HG02970 (cell line): ENCODE measurements around the gene SELENON.

Experiments used
- ATAC-seq: cut with Tn5 transposase; IDR thresholded peaks from one replicate; pipeline ENCODE4 v1.9.1; 2021; ENCODE audit warnings: mild to moderate bottlenecking, moderate library complexity, moderate number of reproducible peaks; ENCODE audit not compliant: unreplicated experiment, low FRiP score

Gene SELENON

DNA sequence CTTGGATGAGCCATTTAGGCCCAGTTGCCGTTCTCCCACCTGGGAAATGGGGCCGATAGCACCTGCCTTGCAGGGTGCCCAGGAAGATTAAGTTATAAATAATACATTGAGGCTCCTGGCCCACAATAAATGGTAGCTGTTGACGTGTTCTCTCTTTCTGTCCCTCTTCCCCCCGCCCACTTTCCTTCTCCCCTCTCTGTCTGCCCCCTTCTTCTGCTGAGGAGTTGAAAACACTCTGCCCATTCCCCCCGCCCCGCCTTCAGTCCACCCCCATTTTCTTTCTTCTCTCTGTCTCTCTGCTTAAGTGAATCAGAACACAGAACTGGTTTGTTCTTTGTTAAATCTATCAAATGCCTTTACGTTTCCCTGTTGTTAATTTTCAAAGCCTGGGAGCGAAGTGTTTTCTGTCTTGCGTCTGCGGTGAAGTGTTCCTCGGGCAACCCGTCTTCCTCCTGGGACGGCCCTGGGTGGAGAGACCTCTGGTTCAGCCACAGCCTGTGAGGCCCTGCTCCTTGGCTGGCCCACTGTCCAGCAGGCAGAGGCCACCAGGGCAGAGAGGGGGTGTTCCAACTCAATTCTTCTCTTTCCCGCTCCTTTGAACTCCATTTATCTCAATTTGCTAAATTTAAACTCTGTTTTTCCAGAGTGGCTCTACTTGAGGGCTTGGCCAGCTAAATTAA is 29.3 kb upstream of the SELENON start:
- no peak for ATAC-seq

DNA sequence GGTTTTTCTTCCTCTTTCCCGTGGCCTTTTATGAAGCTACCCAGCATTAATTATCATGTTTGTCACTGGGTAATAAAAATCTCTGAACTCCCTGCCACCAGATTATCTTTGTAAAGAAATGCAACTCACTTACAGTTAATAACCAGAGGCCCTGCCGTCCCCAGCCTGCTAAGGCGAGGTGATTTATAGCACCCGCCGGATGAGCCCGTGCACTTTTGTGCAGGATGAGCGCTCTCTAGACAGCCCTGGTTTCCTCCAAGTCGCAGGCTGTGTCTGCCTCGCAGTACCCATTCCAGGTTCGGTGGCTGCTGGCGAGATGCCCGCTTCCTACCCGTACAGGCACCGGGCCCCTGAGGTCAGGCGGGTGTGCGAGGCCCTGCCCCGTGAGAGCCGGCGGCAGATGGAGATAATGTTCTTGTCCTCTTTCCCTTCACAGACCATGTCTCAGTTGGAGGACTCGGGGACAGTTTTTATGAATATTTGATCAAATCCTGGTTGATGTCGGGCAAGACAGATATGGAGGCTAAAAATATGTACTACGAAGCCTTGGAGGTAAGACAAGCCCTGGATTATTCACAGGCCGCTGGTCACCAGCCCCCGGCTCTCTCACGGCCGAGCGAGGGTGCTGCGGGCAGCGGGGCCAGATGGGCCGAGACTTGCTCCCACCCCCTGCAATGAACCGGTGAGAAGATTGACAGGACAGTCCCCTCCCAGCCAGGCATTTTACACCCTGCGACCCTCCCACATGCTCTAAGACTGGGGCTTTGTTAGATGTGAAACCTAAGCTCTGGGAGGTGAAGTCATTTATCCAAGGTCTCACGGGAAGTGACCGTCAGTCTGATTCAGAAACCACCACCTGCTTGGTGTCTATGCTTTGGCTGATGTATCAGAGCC is 28.5 kb upstream of the SELENON start:
- ATAC-seq, result no peak

DNA sequence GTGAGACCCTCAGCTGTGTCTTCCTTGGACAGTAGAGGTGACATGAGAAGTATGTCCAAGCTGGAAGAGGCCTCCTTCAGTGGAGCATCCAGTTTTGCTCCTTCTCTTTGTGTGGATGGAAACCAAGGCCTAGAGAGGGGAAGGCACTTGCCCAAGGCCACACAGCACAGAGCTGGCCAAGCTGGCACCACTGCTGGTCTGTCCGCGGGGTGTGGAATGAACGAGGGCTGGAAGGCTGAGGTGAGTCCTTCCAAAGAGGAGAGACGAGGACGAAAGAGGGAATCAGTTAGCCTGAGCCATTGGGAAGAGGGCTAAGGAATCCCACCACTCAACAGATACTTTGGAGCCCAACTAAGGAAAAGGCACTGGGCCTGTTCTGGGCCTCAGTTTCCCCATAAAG is 27.8 kb upstream of the SELENON start:
- ATAC-seq, result no peak

DNA sequence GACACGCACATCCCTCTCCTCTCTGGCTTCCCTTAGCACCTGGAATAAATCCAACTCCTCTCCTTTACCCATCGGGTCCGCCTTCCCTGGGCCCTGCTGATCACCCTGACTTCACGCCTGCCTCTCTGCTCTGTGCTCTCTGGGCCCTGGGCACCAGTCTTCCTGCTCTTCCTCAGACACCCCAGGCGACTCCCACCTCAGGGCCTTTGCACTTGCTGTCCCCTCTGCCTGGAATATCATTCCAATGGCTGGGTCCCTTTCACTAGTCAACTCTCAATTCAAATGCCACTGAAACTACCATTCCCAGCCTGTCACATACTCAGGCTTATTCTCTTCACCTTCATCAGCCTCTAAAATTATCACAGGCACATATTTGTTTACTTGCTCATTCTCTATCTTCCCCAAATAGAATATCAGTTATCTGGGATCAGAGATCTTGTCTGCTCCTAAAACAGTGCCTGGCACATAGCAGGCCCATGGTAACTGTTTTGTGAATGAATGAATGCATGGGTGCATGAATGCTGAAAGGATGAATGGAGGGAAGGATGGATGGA is 27.2 kb upstream of the SELENON start:
- no peak for ATAC-seq

DNA sequence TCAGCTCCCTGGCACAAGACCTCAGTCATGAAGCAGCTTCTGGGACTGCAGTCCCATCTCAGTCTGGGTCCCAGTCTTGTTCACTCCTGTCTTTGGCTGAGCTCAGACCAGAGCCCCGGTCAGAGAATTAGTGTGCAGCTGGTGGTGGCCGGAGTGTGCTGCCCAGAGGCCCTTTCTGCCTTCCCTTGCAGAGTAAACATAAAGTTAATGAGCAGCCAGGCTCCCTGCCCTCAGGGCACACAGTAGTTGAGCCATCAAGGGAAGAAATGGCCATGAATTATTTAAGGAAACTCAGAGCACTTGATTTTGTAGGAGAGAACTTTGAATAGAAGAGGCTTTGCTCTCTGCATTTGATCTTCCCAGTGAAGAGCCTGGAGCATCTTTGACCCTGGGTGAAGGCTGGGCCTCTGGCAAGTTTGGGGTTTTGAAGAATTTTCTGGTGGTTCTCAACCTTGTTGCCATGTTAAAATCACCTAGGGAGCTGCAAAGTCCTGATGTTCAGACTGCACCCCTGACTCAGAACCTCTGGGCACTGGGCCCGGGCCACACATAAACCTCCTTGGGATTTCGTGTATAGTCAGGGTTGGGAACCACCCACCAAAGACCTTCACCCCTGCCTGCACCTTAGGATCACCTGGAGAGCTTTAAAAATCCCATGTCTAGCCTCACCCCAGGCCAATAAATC is 26.4 kb upstream of the SELENON start:
- no peak for ATAC-seq

DNA sequence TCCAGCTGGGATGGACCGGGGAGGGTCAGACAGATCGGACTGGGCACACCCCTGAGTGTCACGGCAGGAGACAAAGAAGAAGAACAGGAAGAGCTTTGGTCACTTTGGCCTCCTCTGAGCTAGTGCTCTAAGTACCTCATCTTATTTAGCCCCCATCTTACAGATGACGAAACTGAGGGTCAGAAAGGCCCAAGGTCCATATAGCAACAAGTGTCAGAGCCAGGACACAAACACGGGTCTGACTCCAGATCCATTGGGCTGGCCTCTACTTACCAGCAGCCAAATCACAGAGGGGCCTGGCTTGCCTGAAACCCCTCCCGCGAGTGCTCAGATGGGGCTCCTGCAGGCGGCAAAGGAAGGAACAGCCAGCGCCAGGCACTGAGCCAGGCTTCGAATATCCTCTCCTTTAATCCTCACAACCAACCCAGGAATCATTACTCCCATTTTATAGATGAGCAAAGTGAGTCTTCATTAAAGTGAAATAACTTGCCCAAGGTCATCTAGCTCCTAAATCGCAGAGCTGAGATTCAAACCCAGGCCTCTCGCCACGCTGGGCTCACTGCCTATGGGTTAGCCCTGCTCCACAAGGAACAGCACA is 25.7 kb upstream of the SELENON start:
- no peak for ATAC-seq

DNA sequence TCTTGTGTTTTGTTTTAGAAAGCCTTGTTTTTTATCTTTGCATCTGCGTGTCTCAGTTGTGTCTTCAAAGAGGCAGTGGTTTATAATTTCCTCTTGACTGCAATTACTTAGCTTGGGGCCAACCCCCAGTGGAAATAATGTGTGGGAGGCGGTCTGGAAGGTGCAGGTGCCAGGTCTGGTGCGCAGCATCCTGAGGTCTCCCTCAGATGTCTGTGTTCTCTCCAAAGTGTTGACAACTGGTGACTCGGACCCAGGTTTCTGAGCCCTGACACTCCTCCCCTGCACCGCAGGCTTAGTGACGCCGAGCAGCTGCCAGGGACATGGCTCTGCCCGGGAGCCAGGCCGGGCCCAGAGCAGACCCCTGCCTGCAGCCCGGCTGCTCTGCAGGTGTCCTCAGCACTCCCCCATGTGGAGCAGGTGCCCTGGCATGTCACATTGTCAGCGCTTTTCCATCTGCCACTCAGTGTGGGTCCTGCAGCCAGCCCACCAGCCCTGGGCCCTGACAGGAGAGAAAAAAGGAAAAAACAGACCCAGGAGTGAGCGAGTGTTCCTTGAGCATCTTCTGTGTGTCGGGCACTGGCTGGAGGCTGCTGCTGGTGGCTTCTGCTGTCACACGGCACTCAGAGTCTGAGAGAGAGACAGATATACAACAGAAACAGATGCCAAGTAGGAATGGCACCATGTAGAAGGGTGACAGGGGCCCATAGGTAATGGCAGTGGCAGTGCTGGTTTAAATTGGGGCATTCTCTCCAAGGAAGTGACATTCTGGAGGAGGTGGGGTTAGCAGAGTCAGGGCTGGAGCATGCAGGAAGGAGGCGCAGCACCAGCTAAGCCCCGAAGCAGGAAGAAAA is 24.8 kb upstream of the SELENON start:
- no peak for ATAC-seq

DNA sequence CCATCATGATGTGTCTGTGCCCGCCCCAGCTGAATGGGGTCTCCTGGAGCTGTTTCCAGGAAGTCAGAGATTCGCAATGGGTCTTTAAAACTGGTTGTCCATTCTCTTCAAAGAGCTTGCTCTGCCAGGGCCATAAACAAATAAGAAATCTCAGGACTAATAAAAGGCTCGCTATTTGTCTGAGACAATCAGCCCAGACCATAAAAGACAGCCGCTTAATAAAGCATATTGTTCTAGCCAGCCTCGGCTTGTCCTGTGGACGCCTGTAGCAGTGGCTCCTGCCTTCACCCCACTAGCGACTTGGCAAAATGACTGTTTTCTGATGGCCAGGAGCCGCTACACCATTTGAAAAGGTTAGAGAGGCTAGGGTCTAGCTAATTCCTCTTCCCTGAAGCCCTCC is 20.6 kb upstream of the SELENON start:
- no peak for ATAC-seq

DNA sequence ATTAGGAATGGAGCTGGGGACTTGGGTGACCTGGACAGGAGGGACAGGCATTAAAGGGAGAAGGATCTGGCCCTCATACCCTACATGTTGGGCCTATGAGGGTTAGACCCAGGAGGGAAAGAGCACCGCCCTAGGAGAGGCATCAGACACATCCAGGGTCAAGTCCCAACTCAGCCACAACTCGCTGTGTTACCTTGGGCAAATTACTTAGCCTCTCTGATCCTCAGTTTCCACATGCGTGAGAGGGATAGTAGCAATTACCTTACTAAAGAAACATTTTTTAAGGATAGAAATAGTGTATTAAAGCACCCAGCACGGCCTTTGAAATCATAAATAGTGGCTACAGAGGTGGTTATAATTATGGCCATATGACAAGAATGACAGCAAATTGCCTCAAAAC is 20.1 kb upstream of the SELENON start:
- ATAC-seq, result no peak

DNA sequence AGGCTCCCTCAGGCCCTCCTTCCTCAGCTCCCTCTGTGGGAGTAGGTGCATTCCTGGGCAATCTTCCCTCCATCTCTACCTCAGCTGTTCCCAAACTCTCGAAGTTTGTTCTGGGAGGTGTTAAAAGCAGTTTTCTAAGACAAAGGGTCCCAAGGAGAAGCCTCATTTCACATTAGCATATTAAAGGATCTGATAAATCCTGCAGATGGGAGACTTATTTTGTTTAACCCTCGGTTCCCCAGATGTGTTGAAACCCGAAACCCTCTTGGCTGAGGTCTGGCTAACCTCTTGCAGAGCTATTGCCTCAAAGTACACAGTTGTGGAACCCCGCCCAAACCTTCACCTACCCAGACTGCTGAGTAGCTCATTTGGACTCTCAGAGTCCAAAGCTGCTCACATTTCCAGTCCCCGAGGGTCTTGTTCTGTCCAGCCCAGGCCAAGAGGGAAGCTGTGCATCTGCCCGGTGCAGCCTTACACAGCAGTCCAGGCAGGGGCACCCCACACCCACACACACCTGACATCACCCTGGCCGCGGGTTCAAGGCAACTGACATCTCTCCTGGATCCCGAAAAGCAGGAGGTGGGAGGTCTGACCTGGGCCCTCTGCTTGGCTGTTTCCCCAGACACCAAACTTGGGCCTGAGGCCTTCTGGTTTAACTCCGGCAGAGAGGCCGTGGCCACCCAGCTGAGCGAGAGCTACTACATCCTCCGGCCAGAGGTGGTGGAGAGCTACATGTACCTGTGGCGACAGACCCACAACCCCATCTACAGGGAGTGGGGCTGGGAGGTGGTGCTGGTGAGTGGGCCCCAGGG is 19.5 kb upstream of the SELENON start:
- no peak for ATAC-seq

DNA sequence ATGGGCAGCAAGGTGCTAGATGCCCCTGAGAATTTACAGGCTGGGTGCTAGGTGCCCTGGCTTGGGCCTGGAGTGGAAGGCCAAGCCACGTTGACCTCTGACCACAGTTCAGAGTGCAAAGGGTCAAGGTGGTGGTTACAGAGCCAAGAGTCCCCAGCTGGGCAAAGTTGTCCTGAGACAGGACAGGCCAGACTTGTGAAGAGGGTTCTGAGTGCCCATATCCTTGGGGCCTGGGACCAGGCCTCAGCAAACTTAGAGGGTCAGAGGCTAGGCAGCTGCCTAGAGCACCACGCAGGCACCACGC is 18.9 kb upstream of the SELENON start:
- ATAC-seq, result no peak

DNA sequence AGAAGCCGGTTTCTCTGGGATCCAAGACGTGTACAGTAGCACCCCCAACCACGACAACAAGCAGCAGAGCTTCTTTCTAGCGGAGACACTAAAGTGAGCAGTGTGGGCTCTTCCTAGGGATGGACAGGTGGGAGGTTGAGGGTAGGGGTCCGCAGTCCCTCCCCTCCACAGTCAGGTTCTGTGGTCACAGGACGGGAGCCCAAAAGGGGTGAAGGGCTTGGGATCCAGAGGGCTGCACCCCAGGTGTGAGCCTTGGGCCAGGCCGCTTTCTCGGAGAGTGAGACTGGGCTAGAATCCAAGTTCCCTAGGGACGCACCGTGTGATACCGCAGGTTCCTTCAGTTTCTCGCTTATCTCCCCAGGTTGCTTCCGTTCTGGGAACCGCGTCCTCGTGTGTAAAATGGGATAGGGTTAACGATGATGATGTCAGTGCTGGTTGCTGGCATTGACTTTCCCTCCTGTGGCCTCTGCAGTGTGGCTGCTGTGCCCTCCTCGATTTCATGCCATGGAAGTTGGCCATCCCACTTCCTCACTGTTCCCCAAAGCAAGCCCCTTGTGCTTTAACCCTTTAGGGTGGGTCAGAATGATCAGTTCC is 17.3 kb upstream of the SELENON start:
- no peak for ATAC-seq

DNA sequence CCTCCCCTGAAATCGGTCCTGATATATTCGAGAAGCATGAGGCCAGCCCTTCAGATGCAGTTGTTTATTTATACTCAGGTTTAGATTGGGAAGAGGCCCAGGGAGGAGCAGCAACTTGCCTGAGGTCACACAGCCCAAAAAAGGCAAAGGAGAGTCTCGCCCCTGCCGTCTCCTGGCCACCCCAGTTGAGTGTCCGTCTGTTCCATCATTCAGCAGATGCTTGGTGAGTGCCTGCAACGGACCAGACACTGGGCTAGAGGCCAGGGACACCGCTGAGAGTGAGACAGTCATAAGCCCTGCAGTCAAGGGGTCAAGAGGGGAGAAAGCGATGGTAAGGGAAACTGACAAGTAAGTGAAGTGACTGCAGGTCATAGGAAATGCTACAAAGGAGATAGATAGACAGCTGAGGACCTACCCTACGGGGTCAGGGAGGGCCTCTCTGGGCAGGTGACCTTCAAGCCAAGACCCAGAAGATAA is 15.4 kb upstream of the SELENON start:
- ATAC-seq, result no peak

DNA sequence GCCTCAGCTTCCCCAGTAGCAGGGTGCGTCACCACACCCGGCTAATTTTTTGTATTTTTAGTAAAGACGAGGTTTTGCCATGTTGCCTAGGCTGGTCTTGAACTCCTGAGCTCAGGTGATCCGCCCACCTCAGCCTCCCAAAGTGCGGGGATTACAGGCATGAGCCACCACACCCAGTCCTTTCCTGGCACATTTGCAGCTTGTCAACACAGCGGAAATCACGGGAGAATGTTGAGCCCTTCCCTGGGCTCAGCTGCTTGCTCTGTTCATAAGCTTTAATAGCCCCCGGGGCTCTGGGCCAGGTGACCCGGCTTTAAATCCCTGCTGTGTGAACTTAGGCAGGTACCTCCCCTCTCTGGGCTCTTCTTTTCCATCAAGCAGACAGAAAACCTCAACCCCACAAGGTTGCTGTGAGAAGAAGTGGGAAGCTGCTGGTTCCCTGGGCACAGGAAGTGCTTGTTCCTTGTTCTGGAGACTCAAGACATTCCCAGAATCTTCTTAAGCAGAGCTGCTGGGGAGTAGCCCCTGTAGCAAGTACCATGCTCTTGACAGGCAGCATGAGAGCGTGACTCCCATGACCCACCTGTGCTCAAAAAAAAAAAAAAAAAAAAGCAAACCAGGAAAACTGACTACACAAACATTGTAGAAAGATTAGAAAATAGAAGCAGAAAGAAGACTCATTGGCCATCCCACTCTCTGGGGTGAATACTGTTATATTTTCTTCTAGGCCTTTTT is 14.5 kb upstream of the SELENON start:
- ATAC-seq, result no peak

DNA sequence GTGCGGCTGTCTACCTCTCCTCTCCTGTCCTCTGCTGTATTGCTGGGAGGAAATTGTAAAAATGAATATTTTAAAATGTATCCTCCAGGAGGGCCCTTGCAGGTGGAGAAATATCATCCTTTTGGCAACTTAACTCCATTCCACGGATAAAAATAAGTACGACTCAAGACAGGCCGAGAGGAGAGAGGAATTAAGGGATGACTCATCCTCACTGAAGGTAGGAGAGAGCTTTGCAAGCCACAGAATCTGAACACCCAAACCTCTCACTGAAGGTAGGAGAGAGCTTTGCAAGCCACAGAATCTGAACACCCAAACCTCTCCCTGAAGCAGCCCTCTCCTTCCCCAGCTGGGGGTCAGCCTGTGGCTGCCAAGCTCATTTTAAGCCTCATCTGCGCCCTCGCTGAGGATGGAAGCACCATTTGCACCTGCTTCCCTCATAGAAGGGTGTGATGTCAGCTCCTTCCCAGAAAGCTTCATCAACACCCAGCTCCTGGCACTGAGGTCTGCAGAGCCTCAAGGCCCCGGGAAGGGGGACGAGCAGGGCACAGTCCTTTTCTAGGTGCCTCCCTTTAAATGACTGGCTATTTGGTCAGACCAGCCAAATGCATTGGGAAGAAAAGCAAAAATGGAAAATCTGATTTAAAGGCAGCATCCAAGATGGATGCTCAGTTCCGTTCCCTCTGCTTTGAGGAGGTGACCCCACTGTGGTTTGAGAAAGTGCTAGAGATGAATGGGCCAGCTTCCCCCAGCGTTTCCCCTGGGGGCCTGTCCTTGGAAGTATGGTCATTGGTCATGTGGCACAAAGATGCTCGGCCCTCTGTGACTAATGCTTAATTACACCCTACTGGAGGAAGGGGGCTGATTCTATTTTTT is 12.9 kb upstream of the SELENON start:
- ATAC-seq, result no peak

DNA sequence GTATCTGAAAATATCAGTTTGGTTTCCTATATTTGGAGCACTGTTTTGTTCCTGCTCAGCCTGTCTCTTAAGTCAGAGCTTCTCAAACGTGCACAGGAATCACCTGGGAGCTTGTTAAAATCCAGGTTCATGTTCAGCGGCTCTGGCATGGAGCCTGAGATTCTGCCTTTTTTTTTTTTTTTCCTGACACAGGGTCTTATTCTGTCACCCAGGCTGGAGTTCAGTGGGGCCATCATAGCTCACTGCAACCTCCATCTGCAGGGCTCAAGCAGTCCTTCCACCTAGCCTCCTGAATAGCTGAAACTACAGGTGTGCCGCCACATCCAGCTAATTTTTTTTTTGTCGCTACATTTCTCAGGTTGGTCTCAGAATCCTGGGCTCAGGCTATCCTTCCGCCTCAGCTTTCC is 12.2 kb upstream of the SELENON start:
- no peak for ATAC-seq

DNA sequence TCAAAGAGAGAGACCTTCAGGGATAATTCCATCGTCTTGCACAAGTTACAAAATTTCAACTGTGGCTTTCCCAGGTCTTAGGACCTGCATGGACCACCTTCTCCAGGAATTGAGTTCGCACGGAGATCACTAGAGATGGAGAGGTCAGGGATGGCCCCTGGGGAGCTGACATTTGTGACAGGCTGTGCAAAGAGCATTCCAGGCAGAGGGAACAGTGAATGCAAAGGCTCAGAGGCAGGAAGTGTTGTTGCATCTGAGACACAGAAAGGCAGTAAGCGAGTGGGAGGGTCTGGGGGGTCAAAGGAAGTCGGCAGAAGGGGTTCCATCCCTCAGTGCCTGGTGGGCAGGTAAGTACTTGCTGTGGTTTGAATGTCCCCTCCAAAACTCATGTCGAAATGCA is 9.5 kb upstream of the SELENON start:
- no peak for ATAC-seq
